Liver (tissue), 9 donors: Measurements from ENCODE around the gene ATP6V0E2. TPM values are rescaled to one million over a fixed set of nuclear protein-coding genes. Genes with fewer than 3 reads are reported as not detected.

Experiments used
- DNase-seq: peaks from one replicate; pipeline ENCODE4 v3.0.0-alpha.2; 2017; ENCODE audit warnings: low spot score
- H3K27ac ChIP-seq, 2 donors: one replicate each; pipeline ENCODE4 v1.7.0; 2013; ENCODE audit warnings: inconsistent platforms in 2 of 2, low read length in 2 of 2, control low read depth in 1 of 2, low read depth in 1 of 2, mild to moderate bottlenecking in 1 of 2
- H3K27me3 ChIP-seq, 4 donors: one replicate each; pipeline versions ENCODE4 v1.6.1 to v1.7.0; 2013; ENCODE audit warnings: low read length in 3 of 4, inconsistent platforms in 1 of 4, mild to moderate bottlenecking in 1 of 4, moderate library complexity in 1 of 4; ENCODE audit not compliant: control insufficient read depth in 4 of 4, insufficient read depth in 4 of 4
- H3K36me3 ChIP-seq, 4 donors: one replicate each; pipeline versions ENCODE4 v1.6.1 to v1.7.0; 2013; ENCODE audit warnings: low read length in 3 of 4, mild to moderate bottlenecking in 3 of 4, low read depth in 1 of 4, moderate library complexity in 1 of 4; ENCODE audit not compliant: control insufficient read depth in 4 of 4, insufficient read depth in 3 of 4
- H3K4me1 ChIP-seq, 4 donors: one replicate each; pipeline versions ENCODE4 v1.6.1 to v1.7.0; 2013; ENCODE audit warnings: low read length in 3 of 4, mild to moderate bottlenecking in 3 of 4, moderate library complexity in 1 of 4; ENCODE audit not compliant: control insufficient read depth in 4 of 4, insufficient read depth in 4 of 4
- H3K4me3 ChIP-seq, 3 donors: one replicate each; pipeline versions ENCODE4 v1.6.1 to v1.7.0; 2013; ENCODE audit warnings: low read length in 3 of 3, control low read depth in 1 of 3, low read depth in 1 of 3, mild to moderate bottlenecking in 1 of 3
- H3K9ac ChIP-seq, 2 donors: one replicate each; pipeline ENCODE4 v1.7.0; 2013; ENCODE audit warnings: low read length in 2 of 2, mild to moderate bottlenecking in 2 of 2, moderate library complexity in 2 of 2, control low read depth in 1 of 2, low read depth in 1 of 2
- H3K9me3 ChIP-seq, 4 donors: one replicate each; pipeline versions ENCODE4 v1.6.1 to v1.7.0; 2013; ENCODE audit warnings: low read length in 3 of 4; ENCODE audit not compliant: control insufficient read depth in 4 of 4
- CTCF ChIP-seq: fragments of 150-350 bp; IDR thresholded peaks from 2 replicates; pipeline ENCODE4 v1.5.1; 2017; ENCODE audit warnings: improper control_type of control experiment, low read depth, low read length; ENCODE audit not compliant: missing input control
- EGR1 ChIP-seq, 2 donors: IDR thresholded peaks; 2 replicates each; pipeline ENCODE4 v1.6.1; 2016 to 2018; ENCODE audit warnings: antibody characterized with exemption in 2 of 2, low read depth in 2 of 2
- FOXA1 ChIP-seq: IDR thresholded peaks from 2 replicates; pipeline ENCODE4 v1.6.1; 2016; ENCODE audit warnings: antibody characterized with exemption
- FOXA2 ChIP-seq: IDR thresholded peaks from 2 replicates; pipeline ENCODE4 v1.6.1; 2016; ENCODE audit warnings: antibody characterized with exemption
- GABPA ChIP-seq, 2 donors: IDR thresholded peaks in 1 of 2; conservative IDR thresholded peaks in 1 of 2; 2 replicates each; pipeline ENCODE4 v1.6.1; 2016; ENCODE audit warnings: antibody characterized with exemption in 2 of 2, mild to moderate bottlenecking in 1 of 2, moderate library complexity in 1 of 2
- HNF4A ChIP-seq, 2 donors: conservative IDR thresholded peaks; 2 replicates each; pipeline ENCODE4 v1.6.1; 2016; ENCODE audit warnings: antibody characterized with exemption in 2 of 2, mild to moderate bottlenecking in 2 of 2
- HNF4G ChIP-seq: IDR thresholded peaks from 2 replicates; pipeline ENCODE4 v1.6.1; 2016; ENCODE audit warnings: antibody characterized with exemption
- JUND ChIP-seq, 2 donors: IDR thresholded peaks; 2 replicates each; pipeline ENCODE4 v1.6.1; 2016; ENCODE audit warnings: antibody characterized with exemption in 2 of 2
- MAX ChIP-seq: IDR thresholded peaks from 2 replicates; pipeline ENCODE4 v1.6.1; 2016; ENCODE audit warnings: antibody characterized with exemption
- NR2F2 ChIP-seq: IDR thresholded peaks from 2 replicates; pipeline ENCODE4 v1.6.1; 2016; ENCODE audit warnings: antibody characterized with exemption
- RAD21 ChIP-seq, 2 donors: IDR thresholded peaks; 2 replicates each; pipeline ENCODE4 v1.6.1; 2016; ENCODE audit warnings: antibody characterized with exemption in 2 of 2, mild to moderate bottlenecking in 2 of 2
- REST ChIP-seq: IDR thresholded peaks from 2 replicates; pipeline ENCODE4 v1.6.1; 2016; ENCODE audit warnings: antibody characterized with exemption, mild to moderate bottlenecking
- RXRA ChIP-seq, 2 donors: IDR thresholded peaks; 2 replicates each; pipeline ENCODE4 v1.6.1; 2017 to 2018; ENCODE audit warnings: antibody characterized with exemption in 2 of 2, mild to moderate bottlenecking in 1 of 2
- SP1 ChIP-seq: IDR thresholded peaks from 2 replicates; pipeline ENCODE4 v1.6.1; 2018; ENCODE audit warnings: antibody characterized with exemption, mild to moderate bottlenecking
- TAF1 ChIP-seq: conservative IDR thresholded peaks from 2 replicates; pipeline ENCODE4 v1.6.1; 2016; ENCODE audit warnings: antibody characterized with exemption, mild to moderate bottlenecking
- YY1 ChIP-seq: IDR thresholded peaks from 2 replicates; pipeline ENCODE4 v1.6.1; 2016; ENCODE audit warnings: antibody characterized with exemption, mild to moderate bottlenecking
- WGBS: extraction: QIAGEN DNeasy Blood & Tissue Kit; methylation state at CpG from one replicate; pipeline ENCODE4 v1.1.7; 2013; 5-methylcytosine and 5-hydroxymethylcytosine counted together
- polyA plus RNA-seq, 2 donors: library from polyadenylated mRNA; stranded (reverse) in 1 of 2; unstranded in 1 of 2; fragments of 200-250 nt in 1 of 2; fragments of >200 nt in 1 of 2; fragmentation: Nextera tagmentation in 1 of 2; extraction: Ambion mirVana in 1 of 2; gene quantifications; one replicate each; pipeline versions ENCODE4 v1.2.1 to v1.2.3, GENCODE V29; 2013 to 2015
- total RNA-seq, 2 donors: library from RNA; depleted of rRNA; stranded (reverse); fragments of >200 nt; gene quantifications; one replicate each; pipeline ENCODE4 v1.2.3, GENCODE V29; 2014
- donor health status: healthy.
- donor health status: healthy.
- donor health status: healthy.
- donor health status: healthy.
- donor health status: healthy.

ATP6V0E2 gene
- total and polyA plus RNA-seq, 4 donors = 9.8 to 77.1 (median 47.5) TPM

- peaks cover 0 to 6% (median 0%) of the 10 kb centered on the region in 4 donors for H3K36me3 ChIP-seq
- TF ChIP-seq YY1 (no peak), HNF4A (conservative IDR thresholded peaks at IDR 0.05) (peak; percentile 90), GABPA (IDR thresholded peaks at IDR 0.05 in 1 of 2, conservative IDR thresholded peaks at IDR 0.05 in 1 of 2) (no peak), JUND (IDR thresholded peaks at IDR 0.05) (no peak), CTCF (no peak), NR2F2 (peak; percentile 78), RXRA (IDR thresholded peaks at IDR 0.05) (peak; percentile 77 to 86), FOXA2 (no peak), EGR1 (IDR thresholded peaks at IDR 0.05; ENCODE audit: low read depth in 2 of 2) (no peak), HNF4G (peak; percentile 70), TAF1 (no peak), MAX (no peak), RAD21 (IDR thresholded peaks at IDR 0.05) (peak in 1 of 2 donors; percentile 38), REST (no peak), FOXA1 (no peak), SP1 (no peak)
- H3K4me1 ChIP-seq = peaks cover 0 to 7% (median 4%) of the 10 kb centered on the region in 4 donors
- H3K9ac ChIP-seq = peak overlapping the region in 1 of 2 donors; percentile 43
- no peaks in the 10 kb centered on the region for H3K9me3 ChIP-seq
- 40% methylated on average over 13 of the region's 13 CpGs for WGBS
- no peak overlapping the region for H3K4me3 ChIP-seq
- no peak overlapping the region for H3K27ac ChIP-seq
- no peak for DNase-seq
- H3K27me3 ChIP-seq = no peaks in the 10 kb centered on the region
Measured at GRCh38 chr7:149854611-149855360, 19.0 kb upstream of the ATP6V0E2 start.
